ENCODE results near the gene NPAS2. TPM values are rescaled to one million over a fixed set of nuclear protein-coding genes. Genes with fewer than 3 reads are reported as not detected.

NPAS2 gene
- total RNA-seq, 1 experiment from 2014 or later: 20.4 TPM

- no peak for TF ChIP-seq REST (IDR thresholded peaks at IDR 0.05; ENCODE audit: low read depth)
- TF ChIP-seq ZFX (IDR thresholded peaks at IDR 0.05): no peak
- no peak for TF ChIP-seq POLR2AphosphoS5 (IDR thresholded peaks at IDR 0.05; ENCODE audit: low read depth, low read length)
- TF ChIP-seq MAX (IDR thresholded peaks at IDR 0.05): no peak
- no peak for TF ChIP-seq SP1 (IDR thresholded peaks at IDR 0.05; ENCODE audit: low read depth)
Measured at GRCh38 chr2:100972452-100972851, 152.5 kb downstream of the NPAS2 start (continued).

GRCh38 chr2:100974712-100975520 lies 155.0 kb downstream of the NPAS2 start:
- Histone ChIP-seq H3K4me3 (replicated peaks in 1 of 2; ENCODE audit: low read depth in 1 of 2, low read length in 2 of 2) (no peak overlapping the region), H3K36me3 (ENCODE audit: control insufficient read depth in 1 of 2, insufficient read depth in 2 of 2, low read length in 2 of 2) (no peaks in the 10 kb centered on the region; a peak in 1 of 4 replicates)
- RAD21 ChIA-PET (ENCODE audit: low non-redundant PET in 1 of 2, low total read pairs in 2 of 2, uncharacterized antibody in 2 of 2, unreplicated experiment in 2 of 2): no interaction called here
- TF ChIP-seq SIN3A (IDR thresholded peaks at IDR 0.05; ENCODE audit: low read depth): no peak
- TF ChIP-seq TCF7L2 (IDR thresholded peaks at IDR 0.05; ENCODE audit: borderline replicate concordance, extremely low read depth, insufficient read depth, insufficient read length): no peak
- TF ChIP-seq JUND (IDR thresholded peaks at IDR 0.05): no peak
- TF ChIP-seq ZFX (IDR thresholded peaks at IDR 0.05): no peak
- TF ChIP-seq CBX3 (IDR thresholded peaks at IDR 0.05; ENCODE audit: low read depth): no peak
- no peak for TF ChIP-seq ELF1 (IDR thresholded peaks at IDR 0.05; ENCODE audit: borderline replicate concordance, low read depth)
- TF ChIP-seq SRF (IDR thresholded peaks at IDR 0.05; ENCODE audit: low read depth): no peak
- TF ChIP-seq RAD21 (IDR thresholded peaks at IDR 0.05; ENCODE audit: low read depth): no peak
- TF ChIP-seq EZH2 (IDR thresholded peaks at IDR 0.05): no peak
- TF ChIP-seq, protein P1, sequence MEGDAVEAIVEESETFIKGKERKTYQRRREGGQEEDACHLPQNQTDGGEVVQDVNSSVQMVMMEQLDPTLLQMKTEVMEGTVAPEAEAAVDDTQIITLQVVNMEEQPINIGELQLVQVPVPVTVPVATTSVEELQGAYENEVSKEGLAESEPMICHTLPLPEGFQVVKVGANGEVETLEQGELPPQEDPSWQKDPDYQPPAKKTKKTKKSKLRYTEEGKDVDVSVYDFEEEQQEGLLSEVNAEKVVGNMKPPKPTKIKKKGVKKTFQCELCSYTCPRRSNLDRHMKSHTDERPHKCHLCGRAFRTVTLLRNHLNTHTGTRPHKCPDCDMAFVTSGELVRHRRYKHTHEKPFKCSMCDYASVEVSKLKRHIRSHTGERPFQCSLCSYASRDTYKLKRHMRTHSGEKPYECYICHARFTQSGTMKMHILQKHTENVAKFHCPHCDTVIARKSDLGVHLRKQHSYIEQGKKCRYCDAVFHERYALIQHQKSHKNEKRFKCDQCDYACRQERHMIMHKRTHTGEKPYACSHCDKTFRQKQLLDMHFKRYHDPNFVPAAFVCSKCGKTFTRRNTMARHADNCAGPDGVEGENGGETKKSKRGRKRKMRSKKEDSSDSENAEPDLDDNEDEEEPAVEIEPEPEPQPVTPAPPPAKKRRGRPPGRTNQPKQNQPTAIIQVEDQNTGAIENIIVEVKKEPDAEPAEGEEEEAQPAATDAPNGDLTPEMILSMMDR (IDR thresholded peaks at IDR 0.05 in 2 of 3, conservative IDR thresholded peaks at IDR 0.05 in 1 of 3; ENCODE audit: borderline replicate concordance in 1 of 3, insufficient read depth in 1 of 3, low read depth in 2 of 3, low read length in 2 of 3): no peak
- TF ChIP-seq REST (IDR thresholded peaks at IDR 0.05; ENCODE audit: low read depth): no peak
- TF ChIP-seq YY1 (IDR thresholded peaks at IDR 0.05; ENCODE audit: extremely low read depth, insufficient replicate concordance, low read depth, low read length): no peak

More at GRCh38 chr2:100974712-100975520, 155.0 kb downstream of the NPAS2 start:
- no peak overlapping the region for H3K27ac ChIP-seq (ENCODE audit: low read depth, low read length)
- H4K20me1 ChIP-seq (ENCODE audit: insufficient read depth): no peaks in the 10 kb centered on the region
- DNase-seq (ENCODE audit: low read depth, low spot score): no peak
- BruUV-seq (replicated peaks): no TSS peak
- CTCF ChIA-PET: no interaction called here
- no peaks in the 10 kb centered on the region for H3K27me3 ChIP-seq (ENCODE audit: insufficient read depth, low read length)
- H3K4me2 ChIP-seq (ENCODE audit: low read length): no peak overlapping the region
- ATAC-seq: no peak
- H3K9me3 ChIP-seq (ENCODE audit: control insufficient read depth in 1 of 2, insufficient read depth in 1 of 2, low read depth in 1 of 2, low read length in 2 of 2): no peaks in the 10 kb centered on the region
- no peaks in the 10 kb centered on the region; a peak in 1 of 4 replicates for H3K4me1 ChIP-seq (ENCODE audit: control insufficient read depth in 1 of 2, insufficient read depth in 2 of 2, low read length in 2 of 2)
- POLR2A ChIA-PET: no interaction called here
- no peaks in the 10 kb centered on the region for H3K9me2 ChIP-seq (ENCODE audit: insufficient read depth)
- H3K79me2 ChIP-seq (ENCODE audit: insufficient read depth, low read length): no peaks in the 10 kb centered on the region
- H3K9ac ChIP-seq (ENCODE audit: low read length): no peak overlapping the region
- intact Hi-C loops (cut with micrococcal nuclease): no loop called here
- H2AFZ ChIP-seq (ENCODE audit: low read depth, low read length, poor library complexity, severe bottlenecking): no peak overlapping the region

All from HCT116 (cell line).